GM12801 (cell line): ENCODE data around the gene MAPT.

ENCODE experiments used
- CTCF ChIP-seq: IDR thresholded peaks from one replicate; pipeline ENCODE4 v1.5.1; 2011; ENCODE audit warnings: control low read depth; ENCODE audit not compliant: insufficient read length; ENCODE audit errors: extremely low read depth

Gene MAPT

GRCh38 chr17:45894022-45894784 lies at the start of gene MAPT:
MAPT (plus strand) TSS chr17:45894554; CDS start chr17:45962338, 67,784 bp downstream.
- no peak for TF ChIP-seq CTCF

GRCh38 chr17:45844695-45845375 lies 49.5 kb upstream of the MAPT start, which contains the start of gene SPPL2C:
SPPL2C (plus strand) TSS chr17:45844881; CDS start chr17:45844907, 26 bp downstream.
- no peak for TF ChIP-seq CTCF

- no peak for TF ChIP-seq CTCF
Measured at GRCh38 chr17:45845376-45846185, 48.8 kb upstream of the MAPT start.

GRCh38 chr17:45846223-45846622 lies 48.1 kb upstream of the MAPT start:
- TF ChIP-seq CTCF: no peak

- no peak for TF ChIP-seq CTCF
Measured at GRCh38 chr17:45846646-45847045, 47.7 kb upstream of the MAPT start.

GRCh38 chr17:45847101-45847500 lies 47.3 kb upstream of the MAPT start:
- TF ChIP-seq CTCF: no peak

- TF ChIP-seq CTCF: no peak
Measured at GRCh38 chr17:45847747-45848146, 46.6 kb upstream of the MAPT start.
